ENCODE results near the gene HYLS1.

GRCh38 chr11:125902277-125902926 lies 14.9 kb downstream of the HYLS1 start:
- TF ChIP-seq CTCF (conservative IDR thresholded peaks at IDR 0.05) = no peak
- TF ChIP-seq EZH2 (IDR thresholded peaks at IDR 0.05; ENCODE audit: low read depth) = no peak
